GM19468 (cell line): ENCODE measurements around the gene DAZAP2.

Experiments
- ATAC-seq: cut with Tn5 transposase; IDR thresholded peaks from one replicate; pipeline ENCODE4 v1.9.1; 2021; ENCODE audit warnings: mild to moderate bottlenecking, moderate library complexity, moderate number of reproducible peaks; ENCODE audit not compliant: unreplicated experiment; ENCODE audit errors: extremely low read depth

The DAZAP2 gene

GRCh38 chr12:51238510-51239334 is at the start of gene DAZAP2:
Gene DAZAP2, plus strand, starts transcription at chr12:51238826. Its CDS starts 82 bp downstream, at chr12:51238908.
- ATAC-seq = peak; percentile 92

- no peak for ATAC-seq
These were observed 48.8 kb upstream of the DAZAP2 start for GRCh38 chr12:51189790-51190355.

- ATAC-seq = no peak
These were observed 47.8 kb upstream of the DAZAP2 start for GRCh38 chr12:51190820-51191219.

- no peak for ATAC-seq
These were observed 46.9 kb upstream of the DAZAP2 start for GRCh38 chr12:51191516-51192283.

- ATAC-seq = no peak
These were observed 46.3 kb upstream of the DAZAP2 start for GRCh38 chr12:51192284-51192671.

- ATAC-seq = no peak
These were observed 42.8 kb upstream of the DAZAP2 start for GRCh38 chr12:51195841-51196240.

GRCh38 chr12:51196547-51196946 is 42.1 kb upstream of the DAZAP2 start:
- ATAC-seq = no peak

GRCh38 chr12:51197736-51198567 is 40.7 kb upstream of the DAZAP2 start:
- ATAC-seq = no peak

- ATAC-seq = no peak
These were observed 39.9 kb upstream of the DAZAP2 start for GRCh38 chr12:51198568-51199365.

- ATAC-seq = no peak
These were observed 39.2 kb upstream of the DAZAP2 start for GRCh38 chr12:51199366-51199945.

GRCh38 chr12:51200156-51200555 is 38.5 kb upstream of the DAZAP2 start:
- ATAC-seq = no peak

GRCh38 chr12:51200806-51201205 is 37.8 kb upstream of the DAZAP2 start:
- no peak for ATAC-seq

GRCh38 chr12:51202718-51203117 is 35.9 kb upstream of the DAZAP2 start:
- ATAC-seq = no peak

- no peak for ATAC-seq
These were observed 33.3 kb upstream of the DAZAP2 start for GRCh38 chr12:51205350-51205749.

GRCh38 chr12:51208016-51208660 is 30.5 kb upstream of the DAZAP2 start:
- ATAC-seq = no peak

GRCh38 chr12:51209259-51209658 is 29.4 kb upstream of the DAZAP2 start:
- no peak for ATAC-seq

- no peak for ATAC-seq
These were observed 27.8 kb upstream of the DAZAP2 start for GRCh38 chr12:51210690-51211395.

GRCh38 chr12:51214895-51215294 is 23.7 kb upstream of the DAZAP2 start:
- no peak for ATAC-seq
